GM18511 (cell line): ENCODE results near the gene C1orf167.

Source experiments
- ATAC-seq: cut with Tn5 transposase; IDR thresholded peaks from one replicate; pipeline ENCODE4 v1.9.1; 2021; ENCODE audit warnings: mild to moderate bottlenecking, moderate library complexity; ENCODE audit not compliant: unreplicated experiment

The C1orf167 gene

GRCh38 chr1:11761988-11762406 lies at the start of gene C1orf167:
TSS of gene C1orf167 (plus strand) at chr1:11762193. CDS start at chr1:11764401, 2,208 bp downstream.
- ATAC-seq, result no peak

GRCh38 chr1:11712285-11712684 lies 49.7 kb upstream of the C1orf167 start:
- ATAC-seq, result no peak

GRCh38 chr1:11713095-11713494 lies 48.9 kb upstream of the C1orf167 start:
- ATAC-seq, result no peak

GRCh38 chr1:11714831-11715575 lies 47.0 kb upstream of the C1orf167 start:
- ATAC-seq, result no peak

GRCh38 chr1:11719313-11720032 lies 42.5 kb upstream of the C1orf167 start:
- ATAC-seq, result peak; percentile 69

GRCh38 chr1:11720033-11720376 lies 42.0 kb upstream of the C1orf167 start:
- ATAC-seq, result no peak

- no peak for ATAC-seq
These were observed 41.5 kb upstream of the C1orf167 start for GRCh38 chr1:11720525-11720924.

GRCh38 chr1:11721311-11721710 lies 40.7 kb upstream of the C1orf167 start:
- ATAC-seq, result no peak

GRCh38 chr1:11722538-11722937 lies 39.5 kb upstream of the C1orf167 start:
- no peak for ATAC-seq

- no peak for ATAC-seq
These were observed 36.4 kb upstream of the C1orf167 start for GRCh38 chr1:11725616-11726015.

- no peak for ATAC-seq
These were observed 34.9 kb upstream of the C1orf167 start for GRCh38 chr1:11727119-11727518.

- no peak for ATAC-seq
These were observed 33.7 kb upstream of the C1orf167 start for GRCh38 chr1:11728126-11728806.

- ATAC-seq, result no peak
These were observed 32.9 kb upstream of the C1orf167 start for GRCh38 chr1:11729155-11729497.

GRCh38 chr1:11729498-11730428 lies 32.2 kb upstream of the C1orf167 start:
- ATAC-seq, result no peak

- peak; percentile 48 for ATAC-seq
These were observed 31.5 kb upstream of the C1orf167 start for GRCh38 chr1:11730429-11730891.

- no peak for ATAC-seq
These were observed 30.2 kb upstream of the C1orf167 start for GRCh38 chr1:11731691-11732283.

- no peak for ATAC-seq
These were observed 28.7 kb upstream of the C1orf167 start for GRCh38 chr1:11733306-11733705.

GRCh38 chr1:11735531-11735853 lies 26.5 kb upstream of the C1orf167 start:
- no peak for ATAC-seq

GRCh38 chr1:11735854-11736745 lies 25.9 kb upstream of the C1orf167 start, which contains the start of gene AGTRAP:
TSS of gene AGTRAP (plus strand) at chr1:11736136. CDS start at chr1:11736209, 73 bp downstream.
- no peak for ATAC-seq
